OCI-LY1 (cell line): ENCODE measurements around the gene PHLDB2.

ENCODE experiments used
- H2AFZ ChIP-seq: fragments of 200-600 bp; sonication (generic), shearing (Covaris generic); 2 replicates; pipeline ENCODE4 v1.6.0; 2014; ENCODE audit warnings: antibody characterized with exemption, mild to moderate bottlenecking, low read length
- H3F3A ChIP-seq: fragments of 200-600 bp; sonication (generic), shearing (Covaris generic); 2 replicates; pipeline ENCODE4 v1.6.0; 2014; ENCODE audit warnings: mild to moderate bottlenecking, antibody characterized with exemption, low read length, moderate library complexity; ENCODE audit not compliant: insufficient read depth
- H3K27ac ChIP-seq: fragments of 200-600 bp; sonication (generic); 2 replicates; pipeline ENCODE4 v1.5.1; 2014; ENCODE audit warnings: low read length, mixed run types, mild to moderate bottlenecking, low read depth; ENCODE audit not compliant: poor library complexity, severe bottlenecking
- H3K27me3 ChIP-seq: fragments of 200-600 bp; sonication (generic); 2 replicates; pipeline ENCODE4 v1.6.0; 2014; ENCODE audit warnings: antibody characterized with exemption, mild to moderate bottlenecking, low read length, moderate library complexity; ENCODE audit not compliant: insufficient read depth
- H3K36me3 ChIP-seq: fragments of 200-600 bp; sonication (generic); 2 replicates; pipeline ENCODE4 v1.6.1; 2014; ENCODE audit warnings: mild to moderate bottlenecking, antibody characterized with exemption, low read length, moderate library complexity, mixed read lengths; ENCODE audit not compliant: insufficient read depth
- H3K4me1 ChIP-seq: fragments of 200-600 bp; sonication (generic); 2 replicates; pipeline ENCODE4 v1.5.1; 2014; ENCODE audit warnings: mild to moderate bottlenecking, low read length, moderate library complexity; ENCODE audit not compliant: insufficient read depth, severe bottlenecking
- H3K4me2 ChIP-seq: fragments of 200-600 bp; sonication (generic), shearing (Covaris generic); 2 replicates; pipeline ENCODE4 v1.6.1; 2014; ENCODE audit warnings: low read length
- H3K4me3 ChIP-seq: fragments of 200-600 bp; sonication (generic); 2 replicates; pipeline ENCODE4 v1.5.1; 2014; ENCODE audit warnings: low read length, low read depth, mild to moderate bottlenecking, mixed read lengths; ENCODE audit not compliant: poor library complexity, severe bottlenecking
- H3K79me2 ChIP-seq: fragments of 200-600 bp; shearing (Covaris generic); 2 replicates; pipeline ENCODE4 v1.6.1; 2016; ENCODE audit warnings: mixed run types, low read length, mixed read lengths; ENCODE audit not compliant: insufficient read depth
- H3K9ac ChIP-seq: fragments of 200-600 bp; sonication (generic), shearing (Covaris generic); 2 replicates; pipeline ENCODE4 v1.6.1; 2014; ENCODE audit warnings: mild to moderate bottlenecking, low read length, mixed read lengths
- H3K9me2 ChIP-seq: fragments of 200-600 bp; sonication (generic), shearing (Covaris generic); 2 replicates; pipeline ENCODE4 v1.6.1; 2014; ENCODE audit warnings: low read depth, mild to moderate bottlenecking, low read length, mixed read lengths
- H3K9me3 ChIP-seq: fragments of 200-600 bp; shearing (Covaris generic); 2 replicates; pipeline ENCODE4 v1.6.1; 2014; ENCODE audit warnings: low read length, mixed read lengths
- H4K20me1 ChIP-seq: fragments of 200-600 bp; sonication (generic), shearing (Covaris generic); 2 replicates; pipeline ENCODE4 v1.6.0; 2016; ENCODE audit warnings: mild to moderate bottlenecking, low read length; ENCODE audit not compliant: insufficient read depth
- CTCF ChIP-seq: fragments of 200-600 bp; sonication (generic), shearing (Covaris generic); IDR thresholded peaks from 2 replicates; pipeline ENCODE4 v1.5.1; 2017; ENCODE audit warnings: mild to moderate bottlenecking, antibody characterized with exemption, low read length, moderate library complexity, mixed read lengths
- EZH2 ChIP-seq: fragments of 200-600 bp; sonication (generic), shearing (Covaris generic); IDR thresholded peaks from 2 replicates; pipeline ENCODE4 v1.8.0; 2017; ENCODE audit warnings: borderline replicate concordance, mixed run types, mild to moderate bottlenecking, antibody characterized with exemption, low read length, moderate library complexity, mixed read lengths

PHLDB2 gene

DNA sequence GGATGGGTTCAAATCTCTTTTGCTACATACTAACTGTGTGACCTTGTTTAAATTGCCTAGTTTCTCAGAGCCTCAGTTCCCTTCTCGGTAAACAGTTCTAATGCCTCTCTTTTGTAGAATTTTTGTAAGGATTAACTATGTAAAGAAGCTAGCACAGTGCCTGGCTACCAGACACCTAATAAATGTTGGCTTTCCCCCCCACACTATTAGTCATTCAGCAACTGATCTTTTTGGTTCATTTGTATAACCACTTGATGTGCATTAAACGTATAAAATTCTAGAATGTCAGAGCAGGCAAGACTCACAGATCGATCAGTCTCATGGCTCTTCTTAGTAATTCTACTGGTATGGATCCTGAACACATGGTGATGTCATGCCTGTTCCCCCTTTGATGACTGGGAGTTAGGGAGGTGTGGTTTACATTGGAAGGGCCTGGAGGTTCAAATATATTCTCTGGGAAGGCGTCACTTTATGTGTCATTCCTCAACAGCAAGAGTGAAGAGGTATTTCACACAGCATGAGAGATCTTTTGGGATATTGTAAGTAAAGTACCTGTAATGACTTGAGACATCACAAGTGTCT lies 146.1 kb downstream of the PHLDB2 start:
- H3K4me2 ChIP-seq: no peak overlapping the region
- no peaks in the 10 kb centered on the region for H4K20me1 ChIP-seq
- H2AFZ ChIP-seq: no peak overlapping the region
- TF ChIP-seq CTCF: no peak
- TF ChIP-seq EZH2: no peak
- no peaks in the 10 kb centered on the region for H3K9me3 ChIP-seq
- no peak overlapping the region for H3K9ac ChIP-seq
- H3K27me3 ChIP-seq: no peaks in the 10 kb centered on the region; the same call in 1 of the 2 replicates
- no peaks in the 10 kb centered on the region for H3F3A ChIP-seq
- no peaks in the 10 kb centered on the region for H3K9me2 ChIP-seq
- H3K79me2 ChIP-seq: no peaks in the 10 kb centered on the region
- H3K4me3 ChIP-seq: no peak overlapping the region
- no peaks in the 10 kb centered on the region for H3K36me3 ChIP-seq
- no peak overlapping the region for H3K27ac ChIP-seq
- H3K4me1 ChIP-seq: no peaks in the 10 kb centered on the region

DNA sequence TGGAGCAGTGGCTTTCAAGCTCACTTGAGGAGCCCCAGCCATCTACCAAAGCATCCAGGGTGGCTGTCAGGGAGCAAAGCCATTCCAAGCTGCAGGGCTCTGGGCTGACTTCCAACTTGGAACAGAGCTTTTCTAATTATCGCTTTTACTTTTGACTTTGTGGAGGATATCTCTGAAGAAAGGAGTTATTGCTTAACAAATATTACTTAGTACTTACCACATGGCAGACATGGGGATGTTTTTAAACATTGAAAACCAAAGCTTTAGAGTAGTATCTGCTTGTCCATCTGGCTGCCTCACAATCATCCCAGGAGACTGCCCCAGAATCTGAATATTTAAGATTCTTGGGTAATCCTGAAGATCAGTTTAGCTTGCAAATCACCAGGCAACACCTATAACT lies 148.6 kb downstream of the PHLDB2 start:
- Histone ChIP-seq H3K36me3 (no peaks in the 10 kb centered on the region), H3K27me3 (no peaks in the 10 kb centered on the region; the same call in 1 of the 2 replicates)
- TF ChIP-seq EZH2: no peak
- TF ChIP-seq CTCF: no peak

GRCh38 chr3:112009670-112010069 lies 150.6 kb downstream of the PHLDB2 start:
- Histone ChIP-seq H3K9me3 (no peaks in the 10 kb centered on the region), H3K4me3 (no peak overlapping the region), H3K27ac (no peak overlapping the region), H2AFZ (no peak overlapping the region), H3K4me1 (peaks cover 4% of the 10 kb centered on the region), H3K36me3 (no peaks in the 10 kb centered on the region), H3K79me2 (no peaks in the 10 kb centered on the region), H3K27me3 (no peaks in the 10 kb centered on the region; the same call in 1 of the 2 replicates), H3K9ac (no peak overlapping the region), H3K4me2 (no peak overlapping the region), H3F3A (no peaks in the 10 kb centered on the region), H4K20me1 (no peaks in the 10 kb centered on the region), H3K9me2 (no peaks in the 10 kb centered on the region)
- TF ChIP-seq CTCF: no peak
- no peak for TF ChIP-seq EZH2

More for the DNA sequence above, 148.6 kb downstream of the PHLDB2 start:
- Histone ChIP-seq H3K79me2 (no peaks in the 10 kb centered on the region), H3K4me3 (no peak overlapping the region), H3K27ac (no peak overlapping the region), H3K4me2 (no peak overlapping the region), H3K9me2 (no peaks in the 10 kb centered on the region), H2AFZ (no peak overlapping the region), H3F3A (no peaks in the 10 kb centered on the region), H3K9me3 (no peaks in the 10 kb centered on the region), H3K9ac (no peak overlapping the region), H4K20me1 (no peaks in the 10 kb centered on the region), H3K4me1 (no peaks in the 10 kb centered on the region)
